GM18517 (cell line): Measurements from ENCODE around the gene METTL27.
"Not testable (repeated sequence)": the region's sequence is repeated elsewhere in the genome, so short reads cannot be mapped to it uniquely, and the experiment has no call there.

Experiments
- ATAC-seq: cut with Tn5 transposase; IDR thresholded peaks from one replicate; pipeline ENCODE4 v1.9.1; 2021; ENCODE audit warnings: mild to moderate bottlenecking, moderate library complexity; ENCODE audit not compliant: unreplicated experiment

The METTL27 gene

GRCh38 chr7:73870041-73870492, 27.8 kb upstream of the METTL27 start:
- ATAC-seq = no peak

DNA sequence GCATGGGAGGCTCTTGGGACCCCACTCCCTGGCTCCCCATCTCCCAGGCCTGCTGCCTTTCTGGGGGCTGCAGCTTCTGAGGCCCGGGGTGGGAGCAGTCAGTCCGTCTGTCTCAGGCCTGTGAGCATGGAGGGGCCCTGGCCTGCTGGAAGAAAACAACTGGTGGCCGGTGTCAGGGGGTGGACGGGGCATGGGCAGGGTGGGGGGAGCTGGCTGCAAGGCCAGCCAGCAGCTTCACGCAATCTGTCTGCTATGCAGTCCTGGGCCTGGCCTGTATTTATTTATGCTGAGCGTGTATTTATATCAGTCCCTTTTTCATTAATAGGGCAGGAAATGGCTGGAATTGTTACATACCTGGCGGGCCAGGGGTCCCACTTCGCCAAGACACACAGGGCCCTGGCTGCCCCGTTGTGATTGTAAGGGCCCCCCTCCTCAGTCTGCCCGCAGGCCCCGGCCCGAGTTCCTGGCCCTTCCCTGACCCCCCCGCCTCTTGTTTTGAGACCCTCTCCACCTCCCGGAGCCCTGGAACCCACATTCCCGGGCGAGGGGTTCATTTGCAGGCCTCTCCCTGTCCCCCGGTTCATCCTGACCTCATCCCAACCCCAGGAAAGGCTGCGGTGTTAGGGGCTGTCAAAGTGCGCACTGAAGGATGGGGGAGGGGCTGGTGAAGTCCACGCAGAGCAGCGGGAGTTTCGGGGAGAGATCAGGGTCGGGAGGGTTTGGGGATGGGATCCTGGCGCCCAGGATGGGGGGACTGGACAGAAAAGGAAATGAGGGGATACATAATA, 26.9 kb upstream of the METTL27 start:
- no peak for ATAC-seq

DNA sequence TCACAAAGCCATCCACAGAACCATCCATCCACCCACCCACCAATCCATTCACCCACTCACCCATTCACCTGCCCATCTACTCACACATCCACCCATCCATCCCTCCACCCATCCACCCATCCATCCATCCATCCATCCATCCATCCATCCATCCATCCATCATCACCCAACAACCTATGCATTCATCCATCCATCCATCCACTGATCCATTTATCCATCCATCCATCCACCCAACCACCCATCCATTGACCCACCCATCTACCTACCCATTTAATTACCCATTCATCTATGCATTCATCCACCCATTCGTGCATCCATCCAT, 24.1 kb upstream of the METTL27 start:
- no peak for ATAC-seq

DNA sequence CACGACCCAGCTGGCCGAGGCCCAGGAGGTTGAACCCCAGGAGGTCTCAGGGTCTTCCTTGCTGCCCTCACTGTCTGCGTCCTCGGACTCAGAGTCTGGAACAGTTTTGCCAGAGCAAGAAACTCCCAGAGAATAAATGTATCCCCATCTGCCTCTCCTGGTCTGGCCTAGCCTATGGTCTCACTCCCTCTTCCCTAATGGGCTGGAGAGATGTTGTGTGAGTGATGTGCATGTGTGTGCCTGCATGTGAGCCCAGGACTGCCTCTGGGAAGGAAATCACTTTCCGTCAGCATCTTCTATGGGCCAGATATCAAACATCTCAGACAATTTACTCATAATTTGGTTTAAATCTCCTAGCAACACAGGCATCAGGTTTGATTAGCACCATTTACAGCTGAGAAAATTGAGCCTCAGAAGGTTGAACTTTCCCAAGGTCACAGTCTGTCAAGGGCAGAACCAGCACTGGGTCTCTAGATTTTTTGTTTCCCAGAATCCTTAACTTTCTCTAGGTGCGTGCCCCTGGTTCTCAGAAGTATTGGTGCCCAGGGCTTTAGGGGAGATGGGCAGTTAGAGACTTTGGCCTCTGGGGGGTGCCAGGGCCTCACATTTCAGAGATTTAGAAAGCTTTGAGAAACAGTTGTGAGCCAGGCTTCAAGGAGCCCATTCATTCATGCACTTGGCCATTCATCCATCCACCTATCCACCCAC, 23.6 kb upstream of the METTL27 start:
- ATAC-seq = no peak

GRCh38 chr7:73864981-73865711, 22.8 kb upstream of the METTL27 start:
- ATAC-seq = no peak

- ATAC-seq = no peak
Observed at GRCh38 chr7:73861305-73861704, 19.0 kb upstream of the METTL27 start.

DNA sequence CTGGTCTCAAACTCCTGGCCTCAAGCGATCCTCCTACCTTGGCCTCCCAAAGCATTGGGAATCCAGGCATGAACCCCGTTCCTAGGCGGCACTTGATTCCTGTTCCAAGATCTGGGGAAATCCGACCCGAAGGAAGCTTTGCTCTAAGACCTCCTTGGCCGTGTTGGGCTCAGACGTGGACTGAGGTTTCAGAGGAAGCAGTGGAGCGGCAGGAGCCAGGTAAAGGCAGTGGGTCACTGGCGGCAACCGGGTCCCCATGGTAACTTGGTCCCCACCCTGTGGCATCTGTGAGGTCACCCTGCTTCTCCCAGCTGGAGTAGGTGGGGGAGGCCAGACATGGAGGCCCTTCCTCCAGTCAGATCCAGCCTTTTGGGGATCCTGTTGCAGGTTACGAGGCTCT, 18.5 kb upstream of the METTL27 start, which contains the start of gene TMEM270:
TSS of gene TMEM270 (plus strand) at position 301 of the 400 bp plus-strand sequence. CDS start at position 337, 36 bp downstream.
- ATAC-seq = no peak

GRCh38 chr7:73858807-73859206, 16.5 kb upstream of the METTL27 start:
- ATAC-seq = no peak

DNA sequence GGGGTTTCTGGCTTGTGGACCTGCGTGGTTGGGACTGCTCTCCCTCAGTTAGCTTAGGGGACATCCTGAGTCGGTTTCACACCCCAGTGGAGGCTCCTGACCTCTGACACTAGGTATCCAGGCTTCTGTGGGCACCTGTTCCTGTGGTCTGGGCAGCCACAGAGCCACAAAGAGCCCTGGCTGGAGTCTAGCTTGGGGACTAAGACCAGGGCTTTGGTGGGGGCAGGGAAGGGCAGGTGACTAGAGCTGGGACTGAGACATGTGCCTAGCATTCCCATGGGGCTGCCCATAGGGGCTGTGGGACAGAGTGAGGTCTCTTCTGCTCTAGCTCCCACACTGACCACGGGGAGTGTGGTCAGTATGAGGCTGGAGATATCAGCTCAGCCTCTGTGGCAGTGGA, 14.6 kb upstream of the METTL27 start:
- ATAC-seq = no peak

DNA sequence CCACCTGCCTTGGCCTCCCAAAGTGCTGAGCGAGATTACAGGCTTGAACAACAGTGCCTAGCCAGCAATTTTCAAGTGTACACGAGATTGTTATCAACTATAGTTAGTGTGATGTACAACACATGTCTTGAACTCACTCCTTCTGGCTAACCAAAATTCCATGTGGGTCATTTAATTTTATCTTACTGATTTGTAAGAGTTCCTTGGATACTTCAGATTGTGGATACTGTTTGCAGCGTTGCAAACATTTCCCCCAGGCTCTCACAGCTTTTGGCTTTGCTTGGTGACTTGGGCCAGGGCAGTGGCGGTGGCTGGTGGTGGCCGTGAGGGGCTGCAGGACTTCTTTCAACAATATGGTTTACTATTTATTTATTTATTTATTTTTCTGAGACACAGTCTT, 10.2 kb upstream of the METTL27 start:
- no peak for ATAC-seq

- ATAC-seq = peak; percentile 77
Observed at GRCh38 chr7:73851410-73852338, 9.4 kb upstream of the METTL27 start.

- ATAC-seq = no peak
Observed at GRCh38 chr7:73850781-73851207, 8.5 kb upstream of the METTL27 start.

- no peak for ATAC-seq
Observed at GRCh38 chr7:73847941-73848723, 5.8 kb upstream of the METTL27 start.

DNA sequence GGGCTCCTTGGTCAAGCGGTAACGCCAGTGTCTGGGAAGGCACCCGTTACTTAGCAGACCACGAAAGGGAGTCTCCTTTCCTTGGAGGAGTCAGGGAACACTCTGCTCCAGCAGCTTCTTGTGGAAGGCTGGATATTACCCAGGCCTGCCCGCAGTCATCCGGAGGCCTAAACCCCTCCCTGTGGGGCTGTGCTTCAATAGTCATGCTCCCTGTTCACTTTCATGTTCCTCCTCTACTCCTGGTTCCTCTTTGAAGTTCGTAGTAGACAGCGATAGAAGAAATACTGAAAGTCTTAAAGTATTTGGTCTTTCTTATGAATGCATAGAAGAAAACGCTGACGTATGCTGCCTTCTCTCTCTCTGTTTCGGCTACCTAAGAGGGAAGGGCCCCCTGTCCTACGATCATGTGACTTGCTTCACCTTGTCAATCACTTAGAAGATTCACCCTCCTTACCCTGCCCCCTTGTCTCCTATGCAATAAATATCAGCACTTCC, 3.4 kb upstream of the METTL27 start:
- not testable (repeated sequence) for ATAC-seq

DNA sequence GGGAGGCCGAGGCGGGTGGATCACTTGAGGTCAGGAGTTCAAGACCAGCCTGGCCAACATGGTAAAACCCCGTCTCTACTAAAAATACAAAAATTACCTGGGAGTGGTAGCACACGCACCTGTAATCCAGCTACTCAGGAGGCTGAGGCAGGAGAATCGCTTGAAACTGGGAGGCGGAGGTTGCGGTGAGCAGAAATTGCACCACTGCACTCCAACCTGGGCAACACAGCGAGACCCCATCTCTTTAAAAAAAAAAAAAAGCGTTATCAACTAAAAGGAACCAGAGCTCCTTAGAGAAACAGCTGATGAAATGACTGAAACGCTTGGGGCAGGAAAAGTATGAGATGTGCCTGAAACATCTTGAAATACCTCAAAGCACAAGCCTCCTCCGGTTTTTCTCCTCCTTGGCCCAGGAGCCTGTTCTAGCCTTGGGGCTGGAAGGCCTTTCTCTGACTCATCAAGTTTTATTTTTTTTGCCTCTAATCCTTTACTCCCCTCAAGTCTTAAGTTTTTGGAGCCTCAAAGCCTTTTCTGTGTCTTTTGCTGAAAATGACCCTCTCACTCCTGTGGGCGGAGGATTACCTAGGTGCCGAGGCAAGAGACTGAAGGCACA, 2.6 kb upstream of the METTL27 start:
- ATAC-seq = no peak

- no peak for ATAC-seq
Observed at GRCh38 chr7:73844131-73844547, 1.8 kb upstream of the METTL27 start.

- ATAC-seq = no peak
Observed at GRCh38 chr7:73841689-73842066, 638 bp downstream of the METTL27 start.

DNA sequence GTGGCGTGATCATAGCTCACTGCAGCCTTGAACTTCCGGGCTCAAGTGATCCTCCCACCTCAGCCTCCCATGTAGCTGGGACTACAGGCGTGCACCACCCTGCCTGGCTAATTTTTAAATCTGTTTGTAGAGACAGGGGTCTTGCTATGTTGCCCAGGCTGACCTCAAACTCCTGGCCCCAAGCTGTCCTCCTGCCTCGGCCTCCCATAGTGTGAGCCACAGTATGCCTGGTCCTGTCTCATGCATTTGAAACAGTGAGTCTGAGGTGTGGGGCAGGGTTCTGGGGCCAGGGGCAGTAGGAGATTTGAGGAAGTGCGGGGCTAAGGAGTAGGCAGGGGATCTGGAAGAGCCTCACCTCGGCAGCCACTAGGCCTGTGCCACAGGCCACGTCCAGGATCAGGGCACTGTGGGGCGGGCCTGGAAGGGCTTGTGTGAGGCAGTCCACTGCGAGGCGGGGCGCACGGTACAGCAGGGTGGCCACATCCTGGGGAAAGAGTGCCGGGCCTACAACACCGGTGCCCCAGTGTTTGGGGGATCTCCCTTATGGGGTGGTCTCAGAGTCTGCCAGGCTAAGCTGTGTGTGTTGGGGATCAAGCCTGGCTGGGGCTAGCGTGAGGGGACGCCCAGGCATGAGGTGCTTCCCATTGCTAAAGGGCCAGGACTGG, 1.5 kb downstream of the METTL27 start:
- ATAC-seq = no peak
